Astrocyte of the hippocampus (primary cell): ENCODE data around the gene SH3BGR.
"Not testable (repeated sequence)": the region's sequence is repeated elsewhere in the genome, so short reads cannot be mapped to it uniquely, and the experiment has no call there.

ENCODE experiments used
- DNase-seq: peaks from one replicate; pipeline ENCODE4 v3.0.0; 2011; ENCODE audit warnings: low read depth, low spot score

SH3BGR gene

GRCh38 chr21:39451332-39452206 is at the start of gene SH3BGR:
TSS of gene SH3BGR (plus strand) at chr21:39451970. CDS start at chr21:39452097, 127 bp downstream.
- DNase-seq, result peak; percentile 20

- no peak for DNase-seq
These were observed 45.7 kb upstream of the SH3BGR start for GRCh38 chr21:39406065-39406464.

- DNase-seq, result not testable (repeated sequence)
These were observed 32.6 kb upstream of the SH3BGR start for GRCh38 chr21:39419204-39419603.

GRCh38 chr21:39422527-39423241 is 29.1 kb upstream of the SH3BGR start:
- DNase-seq, result no peak

GRCh38 chr21:39429445-39429844 is 22.3 kb upstream of the SH3BGR start:
- no peak for DNase-seq

- DNase-seq, result no peak
These were observed 21.8 kb upstream of the SH3BGR start for GRCh38 chr21:39430016-39430415.

- peak; percentile 41 for DNase-seq
These were observed 21.3 kb upstream of the SH3BGR start for GRCh38 chr21:39430457-39430856.

- no peak for DNase-seq
These were observed 20.8 kb upstream of the SH3BGR start for GRCh38 chr21:39430954-39431353.

- no peak for DNase-seq
These were observed 16.8 kb upstream of the SH3BGR start for GRCh38 chr21:39434950-39435349.

GRCh38 chr21:39439232-39439631 is 12.5 kb upstream of the SH3BGR start:
- DNase-seq, result no peak

GRCh38 chr21:39441502-39442475 is 10.0 kb upstream of the SH3BGR start:
- DNase-seq, result peak; percentile 71

- peak; percentile 75 for DNase-seq
These were observed 7.2 kb upstream of the SH3BGR start for GRCh38 chr21:39444421-39445180.

GRCh38 chr21:39445321-39446269 is 6.2 kb upstream of the SH3BGR start, which contains the start of gene LCA5L:
TSS of gene LCA5L (minus strand) at chr21:39445778. CDS start at chr21:39428493, 17,285 bp downstream.
- peak; percentile 97 for DNase-seq

GRCh38 chr21:39447264-39447663 is 4.5 kb upstream of the SH3BGR start:
- DNase-seq, result no peak

GRCh38 chr21:39452207-39452969 is 618 bp downstream of the SH3BGR start:
- peak; percentile 28 for DNase-seq

- no peak for DNase-seq
These were observed 1.2 kb downstream of the SH3BGR start for GRCh38 chr21:39452970-39453342.

- no peak for DNase-seq
These were observed 1.9 kb downstream of the SH3BGR start for GRCh38 chr21:39453571-39454179.

- DNase-seq, result no peak
These were observed 3.3 kb downstream of the SH3BGR start for GRCh38 chr21:39454949-39455668.
